ENCODE results near the gene NINL. TPM values are rescaled to one million over a fixed set of nuclear protein-coding genes. Genes with fewer than 3 reads are reported as not detected.

NINL gene
- total RNA-seq, 6 donors from 2014 or later: 10.2 to 47.1 (median 20.3) TPM

- peaks cover 0 to 7% (median 0%) of the 10 kb centered on the region in 4 donors for H3K36me3 ChIP-seq
- DNase-seq (peak in 1 of 2 donors; percentile 51), ATAC-seq (ENCODE audit: low FRiP score in 2 of 2) (peak in 1 of 2 donors; percentile 4)
- H3K27ac ChIP-seq: no peak overlapping the region
- TF ChIP-seq CTCF (IDR thresholded peaks at IDR 0.05) (no peak), POLR2A (IDR thresholded peaks at IDR 0.05) (no peak), EP300 (IDR thresholded peaks at IDR 0.05) (no peak), POLR2AphosphoS5 (IDR thresholded peaks at IDR 0.05) (no peak)
- no peaks in the 10 kb centered on the region for H3K9me3 ChIP-seq
- no peaks in the 10 kb centered on the region for H3K27me3 ChIP-seq
- WGBS, 2 donors: 87 to 93% methylated on average over 3 to 16 of the region's 17 CpGs
- H3K4me1 ChIP-seq: no peaks in the 10 kb centered on the region
- H3K4me3 ChIP-seq: no peak overlapping the region
Observed at GRCh38 chr20:25494506-25495188, 90.7 kb downstream of the NINL start.

GRCh38 chr20:25493748-25494505, 91.4 kb downstream of the NINL start:
- Histone ChIP-seq H3K9me3 (no peaks in the 10 kb centered on the region), H3K27me3 (no peaks in the 10 kb centered on the region), H3K4me1 (no peaks in the 10 kb centered on the region), H3K27ac (no peak overlapping the region), H3K4me3 (no peak overlapping the region), H3K36me3 (peaks cover 0 to 14% (median 0%) of the 10 kb centered on the region in 4 donors)
- no peak for TF ChIP-seq POLR2AphosphoS5 (IDR thresholded peaks at IDR 0.05)
- no peak for TF ChIP-seq CTCF (IDR thresholded peaks at IDR 0.05)
- TF ChIP-seq EP300 (IDR thresholded peaks at IDR 0.05): no peak
- no peak for TF ChIP-seq POLR2A (IDR thresholded peaks at IDR 0.05)
- 95 to 97% methylated on average over 7 to 10 of the region's 10 CpGs for WGBS, 2 donors
- DNase-seq (peak in 1 of 2 donors; percentile 31), ATAC-seq (ENCODE audit: low FRiP score in 2 of 2) (peak in 1 of 2 donors; percentile 6)

- no peaks in the 10 kb centered on the region for H3K9me3 ChIP-seq
- DNase-seq: no peak
- WGBS, 2 donors: 76 to 91% methylated on average over 10 of the region's 10 CpGs
Observed at GRCh38 chr20:25493137-25493536, 92.2 kb downstream of the NINL start.

DNA sequence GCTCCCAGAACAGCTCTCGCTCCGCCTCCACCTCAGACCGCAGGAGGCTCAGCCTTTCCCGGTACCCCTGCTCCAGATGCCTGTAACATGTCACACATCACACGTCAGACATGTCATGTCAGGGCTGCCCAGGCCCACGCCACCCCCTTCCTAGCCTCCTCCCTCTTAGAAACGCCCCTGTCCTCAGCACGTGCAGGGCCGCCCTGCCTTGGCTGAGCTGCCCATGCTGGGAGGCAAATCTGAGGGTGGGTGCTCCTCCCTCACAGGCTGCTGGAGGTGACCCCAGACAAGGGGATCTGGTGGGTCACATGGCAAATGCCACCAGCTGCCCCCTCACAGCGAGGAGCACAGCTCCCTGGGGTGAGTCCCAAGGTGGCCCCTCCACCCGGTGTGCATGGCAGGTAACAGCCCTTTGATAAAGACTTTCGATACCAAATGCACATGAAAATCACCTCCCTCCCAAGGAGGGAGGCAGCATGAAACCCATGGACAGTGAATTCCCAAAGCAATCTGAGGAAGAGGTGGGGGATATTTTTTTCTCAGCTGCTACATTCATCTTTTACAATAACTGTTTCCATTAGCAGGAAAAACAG, 93.8 kb downstream of the NINL start:
- H3K4me1 ChIP-seq: no peaks in the 10 kb centered on the region
- DNase-seq (peak in 1 of 2 donors; percentile 72), ATAC-seq (ENCODE audit: low FRiP score in 2 of 2) (no peak)
- no peak overlapping the region for H3K4me3 ChIP-seq
- no peak overlapping the region for H3K27ac ChIP-seq
- no peaks in the 10 kb centered on the region for H3K27me3 ChIP-seq
- H3K36me3 ChIP-seq: peaks cover 0 to 15% (median 1%) of the 10 kb centered on the region in 4 donors
- TF ChIP-seq POLR2AphosphoS5 (IDR thresholded peaks at IDR 0.05) (no peak), POLR2A (IDR thresholded peaks at IDR 0.05) (no peak), EP300 (IDR thresholded peaks at IDR 0.05) (no peak), CTCF (IDR thresholded peaks at IDR 0.05) (no peak)
- WGBS, 2 donors: 91% methylated on average over 9 to 12 of the region's 12 CpGs
- H3K9me3 ChIP-seq: no peaks in the 10 kb centered on the region

More at GRCh38 chr20:25493137-25493536, 92.2 kb downstream of the NINL start:
- H3K36me3 ChIP-seq: peaks cover 0 to 17% (median 0%) of the 10 kb centered on the region in 4 donors
- TF ChIP-seq CTCF (IDR thresholded peaks at IDR 0.05) (no peak), EP300 (IDR thresholded peaks at IDR 0.05) (no peak), POLR2A (IDR thresholded peaks at IDR 0.05) (no peak), POLR2AphosphoS5 (IDR thresholded peaks at IDR 0.05) (no peak)
- H3K27ac ChIP-seq: no peak overlapping the region
- H3K27me3 ChIP-seq: no peaks in the 10 kb centered on the region
- no peaks in the 10 kb centered on the region for H3K4me1 ChIP-seq
- H3K4me3 ChIP-seq: no peak overlapping the region
- ATAC-seq (ENCODE audit: low FRiP score in 2 of 2): no peak

All from upper lobe of left lung (tissue), 6 donors.